GM21381 (cell line): ENCODE data around the gene APPBP2.
"Not testable (repeated sequence)": the region's sequence is repeated elsewhere in the genome, so short reads cannot be mapped to it uniquely, and the experiment has no call there.

ENCODE experiments used
- ATAC-seq: cut with Tn5 transposase; IDR thresholded peaks from one replicate; pipeline ENCODE4 v1.9.1; 2021; ENCODE audit warnings: mild to moderate bottlenecking, moderate library complexity; ENCODE audit not compliant: unreplicated experiment

The APPBP2 gene

GRCh38 chr17:60534613-60535157, 8.6 kb upstream of the APPBP2 start:
- no peak for ATAC-seq

- no peak for ATAC-seq
Measured at GRCh38 chr17:60534010-60534555, 8.0 kb upstream of the APPBP2 start.

- ATAC-seq, result no peak
Measured at GRCh38 chr17:60529806-60530205, 3.8 kb upstream of the APPBP2 start.

GRCh38 chr17:60528828-60529227, 2.8 kb upstream of the APPBP2 start:
- ATAC-seq, result no peak

- ATAC-seq, result no peak
Measured at GRCh38 chr17:60527701-60528100, 1.7 kb upstream of the APPBP2 start.

GRCh38 chr17:60526726-60527125, 684 bp upstream of the APPBP2 start:
- no peak for ATAC-seq

GRCh38 chr17:60525328-60525684, 736 bp downstream of the APPBP2 start:
- ATAC-seq, result no peak

- ATAC-seq, result no peak
Measured at GRCh38 chr17:60524463-60525327, 1.3 kb downstream of the APPBP2 start.

GRCh38 chr17:60523822-60524221, 2.2 kb downstream of the APPBP2 start:
- ATAC-seq, result no peak

- ATAC-seq, result no peak
Measured at GRCh38 chr17:60522889-60523626, 3.0 kb downstream of the APPBP2 start.

- ATAC-seq, result no peak
Measured at GRCh38 chr17:60519795-60520194, 6.2 kb downstream of the APPBP2 start.

- not testable (repeated sequence) for ATAC-seq
Measured at GRCh38 chr17:60515683-60516082, 10.4 kb downstream of the APPBP2 start.

- ATAC-seq, result not testable (repeated sequence)
Measured at GRCh38 chr17:60515199-60515598, 10.8 kb downstream of the APPBP2 start.

- ATAC-seq, result no peak
Measured at GRCh38 chr17:60514500-60514899, 11.5 kb downstream of the APPBP2 start.

- ATAC-seq, result no peak
Measured at GRCh38 chr17:60514053-60514452, 12.0 kb downstream of the APPBP2 start.

GRCh38 chr17:60513014-60513413, 13.0 kb downstream of the APPBP2 start:
- ATAC-seq, result no peak

- no peak for ATAC-seq
Measured at GRCh38 chr17:60510723-60511122, 15.3 kb downstream of the APPBP2 start.

- no peak for ATAC-seq
Measured at GRCh38 chr17:60510031-60510430, 16.0 kb downstream of the APPBP2 start.

- no peak for ATAC-seq
Measured at GRCh38 chr17:60508384-60508980, 17.6 kb downstream of the APPBP2 start.

GRCh38 chr17:60506312-60506711, 19.7 kb downstream of the APPBP2 start:
- no peak for ATAC-seq

GRCh38 chr17:60502145-60502544, 23.9 kb downstream of the APPBP2 start:
- ATAC-seq, result no peak
